ENCODE measurements around the gene ZNF362. TPM values are rescaled to one million over a fixed set of nuclear protein-coding genes. Genes with fewer than 3 reads are reported as not detected.

ZNF362 gene
- total and polyA plus RNA-seq, 10 of the 15 experiments (the other 5 are each of a cell fraction or from before 2014, with no cell fraction given), result 0.74 to 22.8 (median 7.4) TPM

DNA sequence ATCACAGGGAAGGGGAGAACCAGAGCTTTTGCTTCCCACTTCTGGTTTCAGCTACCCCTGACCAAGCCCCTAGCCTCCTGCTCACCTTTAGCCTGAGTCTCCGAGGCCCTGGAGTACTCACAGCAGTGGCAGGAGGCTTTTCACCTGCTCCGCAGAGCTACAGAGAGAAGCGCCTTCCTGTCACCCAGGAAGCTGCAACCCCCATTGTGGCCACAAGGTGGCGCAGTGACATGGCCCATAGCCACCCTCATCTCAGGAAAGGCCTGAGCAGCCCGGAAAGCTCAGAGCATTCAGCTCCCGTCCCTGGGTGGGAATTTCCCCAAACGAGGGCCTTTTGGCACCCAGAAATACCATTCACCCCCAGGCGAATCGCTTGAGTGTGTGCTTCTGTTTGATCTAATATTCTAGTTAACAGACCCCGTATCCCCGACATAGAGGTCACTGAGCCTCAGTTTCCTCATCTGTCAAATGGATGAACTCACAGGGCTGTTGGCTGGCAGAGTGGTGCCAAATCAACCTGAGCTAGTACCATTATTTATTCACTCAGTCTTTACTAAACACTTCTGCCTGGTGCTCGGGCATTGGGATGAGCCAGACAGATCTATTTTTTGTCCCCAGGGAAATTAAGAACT, 39.3 kb downstream of the ZNF362 start:
- Histone ChIP-seq H3K4me2 (ENCODE audit: control insufficient read depth, insufficient read depth) (no peak overlapping the region), H3K4me1 (ENCODE audit: control insufficient read depth, insufficient read depth, low read length) (no peaks in the 10 kb centered on the region), H3K9me3 (replicated peaks; ENCODE audit: control insufficient read depth, insufficient read depth, low read length) (no peaks in the 10 kb centered on the region), H3K27me3 (replicated peaks in 1 of 2; ENCODE audit: control insufficient read depth in 2 of 2, insufficient read depth in 2 of 2, low read length in 1 of 2) (no peaks in the 10 kb centered on the region), H2AFZ (ENCODE audit: control insufficient read depth, low read depth, low read length) (peak overlapping the region; percentile 22), H3K27ac (ENCODE audit: control insufficient read depth, insufficient read depth) (no peak overlapping the region), H3K79me2 (ENCODE audit: control insufficient read depth, insufficient read depth, low read length) (no peaks in the 10 kb centered on the region), H3K36me3 (ENCODE audit: control insufficient read depth in 2 of 2, insufficient read depth in 2 of 2, low read length in 1 of 2) (peaks cover 0 to 3% of the 10 kb centered on the region in 2 experiments; a peak in 3 of 4 replicates), H3K9ac (ENCODE audit: control insufficient read depth, insufficient read depth, low read length) (no peak overlapping the region), H4K20me1 (ENCODE audit: control insufficient read depth, insufficient read depth) (no peaks in the 10 kb centered on the region), H3K4me3 (no peak overlapping the region)
- peak; percentile 64 for DNase-seq (ENCODE audit: low read depth, low spot score)
- ATAC-seq, result peak; percentile 97
- SMC1A ChIA-PET (ENCODE audit: uncharacterized antibody, unreplicated experiment), result interaction anchor here (0.7 to 7.5 kb wide), 25 partner anchors 10 to 360 kb away, joined by 3 to 149 read pairs (median 4); partner anchors contain the start of gene ZSCAN20
- RAD21 ChIA-PET (ENCODE audit: unreplicated experiment), result interaction anchor here (0.5 to 6.0 kb wide), 32 partner anchors 10 to 337 kb away, joined by 3 to 103 read pairs (median 3); partner anchors contain the start of gene ZSCAN20
- POLR2A ChIA-PET, result interaction anchor here (1.0 to 1.4 kb wide), 3 partner anchors 43 to 175 kb away, joined by 3 to 8 read pairs (median 4); no protein-coding TSS in a partner anchor
- 22% methylated on average over 12 of the region's 12 CpGs for WGBS (ENCODE audit: insufficient coverage, insufficient replicate concordance, low lambda C conversion rate, missing lambda C conversion rate)
- CTCF ChIA-PET, result interaction anchor here (0.5 to 7.8 kb wide), 60 partner anchors 8 to 328 kb away, joined by 3 to 239 read pairs (median 5); partner anchors contain the start of gene ZSCAN20
- BruUV-seq (replicated peaks), result no TSS peak
- in situ Hi-C loops (cut with MboI), result loop anchor here (5.0 kb wide), 3 partner anchors 72 to 317 kb away; no protein-coding TSS in a partner anchor
- FAIRE-seq, result peak; percentile 96
- intact Hi-C loops (cut with micrococcal nuclease; ENCODE audit: unreplicated experiment), result loop anchor here (1.0 to 5.0 kb wide), 5 partner anchors 72 to 317 kb away; no protein-coding TSS in a partner anchor
- TF ChIP-seq WRNIP1 (IDR thresholded peaks at IDR 0.05; ENCODE audit: borderline replicate concordance, low read depth, low read length), result no peak
- no peak for TF ChIP-seq PAX8 (IDR thresholded peaks at IDR 0.05)
- no peak for TF ChIP-seq JUND (IDR thresholded peaks at IDR 0.05; ENCODE audit: low read depth, low read length)
- 0 out of 2 replicates have a peak, but pooled peaks have one; percentile 50 for TF ChIP-seq RB1 (IDR thresholded peaks at IDR 0.05; ENCODE audit: borderline replicate concordance)
- TF ChIP-seq, protein P1, sequence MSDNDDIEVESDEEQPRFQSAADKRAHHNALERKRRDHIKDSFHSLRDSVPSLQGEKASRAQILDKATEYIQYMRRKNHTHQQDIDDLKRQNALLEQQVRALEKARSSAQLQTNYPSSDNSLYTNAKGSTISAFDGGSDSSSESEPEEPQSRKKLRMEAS (IDR thresholded peaks at IDR 0.05; ENCODE audit: low read depth, low read length), result no peak
- TF ChIP-seq NR2F1 (conservative IDR thresholded peaks at IDR 0.05), result no peak
- 0 out of 2 replicates have a peak, but pooled peaks have one; percentile 9 for TF ChIP-seq TCF12 (IDR thresholded peaks at IDR 0.05; ENCODE audit: low read depth, low read length)
- TF ChIP-seq, protein P2, sequence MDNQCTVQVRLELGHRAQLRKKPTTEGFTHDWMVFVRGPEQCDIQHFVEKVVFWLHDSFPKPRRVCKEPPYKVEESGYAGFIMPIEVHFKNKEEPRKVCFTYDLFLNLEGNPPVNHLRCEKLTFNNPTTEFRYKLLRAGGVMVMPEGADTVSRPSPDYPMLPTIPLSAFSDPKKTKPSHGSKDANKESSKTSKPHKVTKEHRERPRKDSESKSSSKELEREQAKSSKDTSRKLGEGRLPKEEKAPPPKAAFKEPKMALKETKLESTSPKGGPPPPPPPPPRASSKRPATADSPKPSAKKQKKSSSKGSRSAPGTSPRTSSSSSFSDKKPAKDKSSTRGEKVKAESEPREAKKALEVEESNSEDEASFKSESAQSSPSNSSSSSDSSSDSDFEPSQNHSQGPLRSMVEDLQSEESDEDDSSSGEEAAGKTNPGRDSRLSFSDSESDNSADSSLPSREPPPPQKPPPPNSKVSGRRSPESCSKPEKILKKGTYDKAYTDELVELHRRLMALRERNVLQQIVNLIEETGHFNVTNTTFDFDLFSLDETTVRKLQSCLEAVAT (IDR thresholded peaks at IDR 0.05), result 0 out of 2 replicates have a peak, but pooled peaks have one; percentile 34
- peak; percentile 62; the same call in 1 of the 2 replicates for TF ChIP-seq HDGF (IDR thresholded peaks at IDR 0.05)
- TF ChIP-seq NBN (IDR thresholded peaks at IDR 0.05), result 0 out of 2 replicates have a peak, but pooled peaks have one; percentile 37
- TF ChIP-seq IRF4 (IDR thresholded peaks at IDR 0.05; ENCODE audit: low read depth, low read length), result 0 out of 2 replicates have a peak, but pooled peaks have one; percentile 45
- peak; percentile 37; the same call in 1 of the 2 replicates for TF ChIP-seq IKZF1 (conservative IDR thresholded peaks at IDR 0.05)
- no peak for TF ChIP-seq CBX5 (IDR thresholded peaks at IDR 0.05; ENCODE audit: low read depth)
- TF ChIP-seq, protein P3, sequence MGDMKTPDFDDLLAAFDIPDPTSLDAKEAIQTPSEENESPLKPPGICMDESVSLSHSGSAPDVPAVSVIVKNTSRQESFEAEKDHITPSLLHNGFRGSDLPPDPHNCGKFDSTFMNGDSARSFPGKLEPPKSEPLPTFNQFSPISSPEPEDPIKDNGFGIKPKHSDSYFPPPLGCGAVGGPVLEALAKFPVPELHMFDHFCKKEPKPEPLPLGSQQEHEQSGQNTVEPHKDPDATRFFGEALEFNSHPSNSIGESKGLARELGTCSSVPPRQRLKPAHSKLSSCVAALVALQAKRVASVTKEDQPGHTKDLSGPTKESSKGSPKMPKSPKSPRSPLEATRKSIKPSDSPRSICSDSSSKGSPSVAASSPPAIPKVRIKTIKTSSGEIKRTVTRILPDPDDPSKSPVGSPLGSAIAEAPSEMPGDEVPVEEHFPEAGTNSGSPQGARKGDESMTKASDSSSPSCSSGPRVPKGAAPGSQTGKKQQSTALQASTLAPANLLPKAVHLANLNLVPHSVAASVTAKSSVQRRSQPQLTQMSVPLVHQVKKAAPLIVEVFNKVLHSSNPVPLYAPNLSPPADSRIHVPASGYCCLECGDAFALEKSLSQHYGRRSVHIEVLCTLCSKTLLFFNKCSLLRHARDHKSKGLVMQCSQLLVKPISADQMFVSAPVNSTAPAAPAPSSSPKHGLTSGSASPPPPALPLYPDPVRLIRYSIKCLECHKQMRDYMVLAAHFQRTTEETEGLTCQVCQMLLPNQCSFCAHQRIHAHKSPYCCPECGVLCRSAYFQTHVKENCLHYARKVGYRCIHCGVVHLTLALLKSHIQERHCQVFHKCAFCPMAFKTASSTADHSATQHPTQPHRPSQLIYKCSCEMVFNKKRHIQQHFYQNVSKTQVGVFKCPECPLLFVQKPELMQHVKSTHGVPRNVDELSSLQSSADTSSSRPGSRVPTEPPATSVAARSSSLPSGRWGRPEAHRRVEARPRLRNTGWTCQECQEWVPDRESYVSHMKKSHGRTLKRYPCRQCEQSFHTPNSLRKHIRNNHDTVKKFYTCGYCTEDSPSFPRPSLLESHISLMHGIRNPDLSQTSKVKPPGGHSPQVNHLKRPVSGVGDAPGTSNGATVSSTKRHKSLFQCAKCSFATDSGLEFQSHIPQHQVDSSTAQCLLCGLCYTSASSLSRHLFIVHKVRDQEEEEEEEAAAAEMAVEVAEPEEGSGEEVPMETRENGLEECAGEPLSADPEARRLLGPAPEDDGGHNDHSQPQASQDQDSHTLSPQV (IDR thresholded peaks at IDR 0.05), result no peak
- TF ChIP-seq ZNF207 (IDR thresholded peaks at IDR 0.05; ENCODE audit: borderline replicate concordance), result 0 out of 2 replicates have a peak, but pooled peaks have one; percentile 65
- TF ChIP-seq ZNF274 (IDR thresholded peaks at IDR 0.05; ENCODE audit: insufficient read depth, insufficient read length), result no peak
- no peak for TF ChIP-seq NRF1 (conservative IDR thresholded peaks at IDR 0.05; ENCODE audit: low read depth, low read length)
- no peak for TF ChIP-seq SUPT20H (IDR thresholded peaks at IDR 0.05; ENCODE audit: borderline replicate concordance, control insufficient read depth, low read depth, low read length)

Data from GM12878 (cell line).